G401 (cell line): ENCODE measurements around the gene HNRNPCL1. TPM values are rescaled to one million over a fixed set of nuclear protein-coding genes. Genes with fewer than 3 reads are reported as not detected.
"Not testable (repeated sequence)": the region's sequence is repeated elsewhere in the genome, so short reads cannot be mapped to it uniquely, and the experiment has no call there.

ENCODE experiments used
- DNase-seq: peaks from one replicate; pipeline ENCODE4 v3.0.0-alpha.2; 2015; ENCODE audit warnings: low spot score
- in situ Hi-C: cut with HindIII; loops from 2 replicates; pipeline ENCODE4 v1.10.0; 2016; ENCODE audit warnings: low sequenced_read_pairs, mixed read lengths
- total RNA-seq: library from RNA; depleted of rRNA; stranded (reverse); fragments of >200 nt; shearing (Covaris generic); gene quantifications from 2 replicates; pipeline ENCODE4 v1.2.3, GENCODE V29; 2014; rRNA removed

Gene HNRNPCL1
- not detected in 2 replicates for total RNA-seq

DNA sequence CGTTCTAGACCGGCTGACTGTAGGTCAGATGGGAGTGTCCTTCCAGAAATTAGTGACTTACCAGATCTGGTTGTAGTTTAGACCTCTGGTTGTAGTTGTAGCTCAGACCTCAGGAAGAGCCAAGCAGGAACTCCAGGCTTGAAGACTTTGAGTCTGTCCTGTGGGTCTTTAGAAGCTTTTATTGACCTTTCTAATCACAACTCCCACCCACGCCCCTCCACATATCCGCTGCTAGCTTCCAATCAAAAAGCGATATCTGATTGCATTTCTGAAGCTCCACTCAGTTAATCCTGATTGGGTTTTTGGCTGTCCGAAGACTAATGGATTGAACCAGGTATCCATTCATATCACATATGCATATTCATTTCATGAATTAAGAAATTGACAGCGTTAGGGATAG is at the start of gene HNRNPCL1:
Gene HNRNPCL1 (minus strand): TSS at position 101 of the 400 bp plus-strand sequence. CDS start 431 bp downstream, outside the sequence.
- in situ Hi-C loops, DNase-seq: not testable (repeated sequence)

DNA sequence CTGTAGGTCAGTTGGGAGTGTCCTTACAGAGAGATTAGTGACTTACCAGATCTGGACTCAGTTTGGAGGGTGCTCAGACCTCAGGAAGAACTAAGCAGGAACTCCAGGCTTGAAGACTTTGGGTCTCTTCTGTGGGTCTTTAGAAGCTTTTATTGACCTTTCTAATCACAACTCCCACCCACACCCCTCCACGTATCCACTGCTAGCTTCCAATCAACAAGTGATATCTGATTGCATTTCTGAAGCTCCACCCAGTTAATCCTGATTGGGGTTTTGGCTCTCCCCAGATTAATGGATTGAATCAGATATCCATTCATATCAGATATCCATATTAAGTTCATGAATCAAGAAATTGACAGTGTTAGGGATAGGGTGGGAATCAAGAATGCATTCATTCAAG is 49.6 kb upstream of the HNRNPCL1 start, which contains the start of gene PRAMEF10:
Gene PRAMEF10 (minus strand): TSS at position 101 of the 400 bp plus-strand sequence. CDS start 2,423 bp downstream, outside the sequence.
- in situ Hi-C loops = not testable (repeated sequence)

GRCh38 chr1:12886101-12886500 is 37.6 kb upstream of the HNRNPCL1 start, which contains the start of gene PRAMEF4:
Gene PRAMEF4 (minus strand): TSS chr1:12886201. CDS start chr1:12883394, 2,807 bp downstream.
- in situ Hi-C loops = not testable (repeated sequence)

More for the DNA sequence above, 49.6 kb upstream of the HNRNPCL1 start, which contains the start of gene PRAMEF10:
- not testable (repeated sequence) for DNase-seq

DNA sequence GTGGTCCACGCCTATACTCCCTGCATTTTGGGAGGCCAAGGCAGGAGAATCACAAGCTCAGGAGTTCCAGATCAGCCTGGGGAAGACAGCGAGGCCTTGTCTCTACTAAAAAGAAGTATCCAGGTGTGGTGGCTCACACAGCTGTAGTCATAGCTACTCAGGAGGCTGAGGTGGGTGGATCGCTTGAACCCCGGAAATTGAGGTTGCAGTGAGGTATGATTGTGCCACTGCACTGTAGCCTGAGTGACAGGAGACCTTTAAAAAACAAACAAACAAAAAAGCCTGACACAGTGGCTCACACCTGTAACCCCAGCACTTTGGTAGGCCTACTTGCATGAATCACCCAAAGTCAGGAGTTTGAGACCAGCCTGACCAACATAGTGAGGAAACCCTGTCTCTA is 29.9 kb upstream of the HNRNPCL1 start:
- DNase-seq, in situ Hi-C loops: not testable (repeated sequence)

More at GRCh38 chr1:12886101-12886500, 37.6 kb upstream of the HNRNPCL1 start, which contains the start of gene PRAMEF4:
- not testable (repeated sequence) for DNase-seq

GRCh38 chr1:12863131-12863880 is 14.8 kb upstream of the HNRNPCL1 start:
- in situ Hi-C loops = not testable (repeated sequence)

DNA sequence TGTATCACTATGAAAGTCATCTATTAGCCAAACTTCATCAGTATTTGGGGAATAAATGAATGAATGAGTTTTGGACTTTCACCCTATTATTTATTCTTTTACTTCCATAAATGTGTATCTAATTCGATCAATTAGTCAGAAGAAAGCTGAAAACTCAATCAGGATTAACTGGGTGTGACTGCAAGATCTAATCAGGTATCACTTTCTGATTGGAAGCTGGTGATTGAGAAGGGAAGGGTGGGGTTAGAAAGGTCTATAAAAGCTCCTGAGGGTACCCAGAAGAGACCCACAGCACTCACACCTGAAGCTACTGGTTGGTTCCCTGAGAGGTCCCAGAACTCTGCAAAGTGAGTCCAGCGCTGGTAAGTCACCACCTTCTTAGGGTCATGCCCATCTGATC is 8.3 kb upstream of the HNRNPCL1 start, which contains the start of gene PRAMEF2:
Gene PRAMEF2 (plus strand): TSS at position 301 of the 400 bp plus-strand sequence. CDS start 1,924 bp downstream, outside the sequence.
- in situ Hi-C loops = not testable (repeated sequence)

More at GRCh38 chr1:12863131-12863880, 14.8 kb upstream of the HNRNPCL1 start:
- DNase-seq = not testable (repeated sequence)

DNA sequence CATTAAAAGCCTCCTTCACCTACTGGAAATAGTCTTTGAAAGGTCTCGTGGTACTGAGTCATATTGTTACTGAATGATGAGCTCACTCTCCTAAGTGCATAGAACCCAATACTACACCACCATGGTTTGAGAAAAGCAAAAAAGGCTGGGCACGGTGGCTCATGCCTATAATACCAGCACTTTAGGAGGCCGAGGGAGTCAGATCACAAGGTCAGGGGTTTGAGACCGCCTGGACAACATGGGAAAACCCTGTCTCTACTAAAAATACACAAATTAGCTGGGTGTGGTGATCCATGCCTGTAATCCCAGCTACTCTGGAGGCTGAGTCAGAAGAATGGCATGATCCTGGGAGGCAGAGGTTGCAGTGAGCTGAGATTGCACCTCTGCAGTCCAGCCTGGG is 3.3 kb upstream of the HNRNPCL1 start:
- no peak for DNase-seq
- in situ Hi-C loops = no loop called here

More for the DNA sequence above, 8.3 kb upstream of the HNRNPCL1 start, which contains the start of gene PRAMEF2:
- DNase-seq = not testable (repeated sequence)

GRCh38 chr1:12833251-12833650 is 15.3 kb downstream of the HNRNPCL1 start:
- in situ Hi-C loops, DNase-seq: not testable (repeated sequence)

GRCh38 chr1:12831310-12831709 is 17.2 kb downstream of the HNRNPCL1 start, which contains the start of gene PRAMEF11:
Gene PRAMEF11 (minus strand): TSS chr1:12831410. CDS start chr1:12828789, 2,621 bp downstream.
- DNase-seq, in situ Hi-C loops: not testable (repeated sequence)

DNA sequence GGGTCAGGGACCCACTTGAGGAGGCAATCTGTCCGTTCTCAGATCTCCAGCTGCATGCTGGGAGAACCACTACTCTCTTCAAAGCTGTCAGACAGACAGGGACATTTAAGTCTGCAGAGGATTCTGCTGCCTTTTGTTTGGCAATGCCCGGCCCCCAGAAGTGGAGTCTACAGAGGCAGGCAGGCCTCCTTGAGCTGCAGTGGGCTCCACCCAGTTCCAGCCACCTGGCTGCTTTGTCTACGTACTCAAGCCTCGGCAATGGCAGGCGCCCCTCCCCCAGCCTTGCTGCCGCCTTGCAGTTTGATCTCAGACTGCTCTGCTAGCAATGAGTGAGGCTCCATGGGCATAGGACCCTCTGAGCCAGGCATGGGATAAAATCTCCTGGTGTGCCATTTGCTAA is 29.5 kb downstream of the HNRNPCL1 start:
- DNase-seq, in situ Hi-C loops: not testable (repeated sequence)

GRCh38 chr1:12811409-12811784 is 37.1 kb downstream of the HNRNPCL1 start:
- in situ Hi-C loops = no loop called here
- no peak for DNase-seq

- no peak for DNase-seq
- in situ Hi-C loops = no loop called here
Measured at GRCh38 chr1:12810691-12811408, 37.7 kb downstream of the HNRNPCL1 start.

DNA sequence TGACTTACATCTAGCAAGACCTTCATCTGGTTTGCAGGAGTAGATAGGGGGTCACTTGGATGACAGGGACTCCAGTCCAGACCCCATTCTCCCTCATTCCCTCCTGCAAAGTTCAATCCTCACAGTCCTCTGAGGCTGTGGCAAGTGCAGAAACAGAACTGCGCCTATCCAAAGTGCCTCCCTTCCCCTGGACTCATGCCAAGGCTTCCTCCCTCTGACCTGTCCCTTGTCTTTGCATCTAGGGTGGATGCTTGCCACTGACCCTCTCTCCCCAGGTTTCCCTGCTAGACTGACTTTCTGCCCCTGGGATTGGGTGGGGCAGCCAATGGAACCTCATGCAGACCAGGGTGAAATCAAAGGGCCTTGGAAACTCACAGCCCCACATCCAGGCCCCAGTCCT is 38.6 kb downstream of the HNRNPCL1 start:
- in situ Hi-C loops = no loop called here

GRCh38 chr1:12799730-12800129 is 48.8 kb downstream of the HNRNPCL1 start:
- in situ Hi-C loops = no loop called here
- no peak for DNase-seq

More for the DNA sequence above, 38.6 kb downstream of the HNRNPCL1 start:
- DNase-seq = no peak

DNA sequence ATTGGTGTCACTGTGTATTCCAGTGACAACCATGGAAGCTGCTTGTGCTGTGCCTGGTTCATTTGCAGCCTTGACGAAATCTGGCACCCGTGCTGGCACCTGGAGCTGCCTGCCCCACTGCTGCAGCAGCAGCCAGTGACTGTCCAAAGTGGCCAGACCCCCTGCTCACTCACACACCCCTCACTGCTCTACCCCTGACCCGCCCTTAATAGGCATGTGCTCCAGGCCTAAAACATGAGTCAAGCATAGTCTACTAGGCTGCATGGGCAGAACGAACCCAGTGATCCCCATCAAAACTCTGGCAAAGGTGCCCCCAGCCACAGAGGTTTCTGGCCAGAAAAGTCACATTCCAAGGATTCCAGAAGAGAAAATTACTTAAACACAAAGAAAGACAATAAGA is 49.6 kb downstream of the HNRNPCL1 start:
- in situ Hi-C loops = no loop called here
- DNase-seq = no peak

Other genes starting within 250 kb of the HNRNPCL1 start
- 9.1 and 13.5 TPM in 2 replicates for gene DHRS3, start 230.5 kb downstream of the HNRNPCL1 start, total RNA-seq
- not detected in 2 replicates for gene AADACL4, start 204.6 kb downstream of the HNRNPCL1 start, total RNA-seq
- gene AADACL3, start 132.6 kb downstream of the HNRNPCL1 start, total RNA-seq = not detected in 2 replicates
- not detected in 2 replicates for gene CFAP107, start 102.5 kb downstream of the HNRNPCL1 start, total RNA-seq
- gene PRAMEF12, start 75.0 kb downstream of the HNRNPCL1 start, total RNA-seq = 2.6 TPM in 1 of 2 replicates, not detected in the other
- gene PRAMEF1, start 57.3 kb downstream of the HNRNPCL1 start, total RNA-seq = 0.24 TPM in 1 of 2 replicates, not detected in the other
- not detected in 2 replicates for gene PRAMEF11, start 17.3 kb downstream of the HNRNPCL1 start, total RNA-seq
- gene PRAMEF2, start 8.4 kb upstream of the HNRNPCL1 start, total RNA-seq = not detected in 2 replicates
- not detected in 2 replicates for gene PRAMEF4, start 37.5 kb upstream of the HNRNPCL1 start, total RNA-seq
- gene PRAMEF10, start 49.5 kb upstream of the HNRNPCL1 start, total RNA-seq = not detected in 2 replicates
- not detected in 2 replicates for gene PRAMEF7, start 67.9 kb upstream of the HNRNPCL1 start, total RNA-seq
- 0.34 TPM in 1 of 2 replicates, not detected in the other for gene PRAMEF6, start 98.9 kb upstream of the HNRNPCL1 start, total RNA-seq
- gene PRAMEF27, start 207.9 kb upstream of the HNRNPCL1 start, total RNA-seq = not detected in 2 replicates
- gene HNRNPCL3, start 212.0 kb upstream of the HNRNPCL1 start, total RNA-seq = not detected in 2 replicates
- not detected in 2 replicates for gene PRAMEF25, start 222.1 kb upstream of the HNRNPCL1 start, total RNA-seq